ENCODE data around the gene EFCAB7.

The EFCAB7 gene

GRCh38 chr1:63522891-63523728, at the start of gene EFCAB7, which contains the start of gene ITGB3BP:
EFCAB7 (plus strand) TSS chr1:63523525; CDS start chr1:63525573, 2,048 bp downstream.
ITGB3BP (minus strand) TSS chr1:63523225; CDS start chr1:63523133, 92 bp downstream.
- peak; percentile 64 for DNase-seq (ENCODE audit: low read depth)

- DNase-seq (ENCODE audit: low read depth), result no peak
Measured at GRCh38 chr1:63475761-63476160, 47.6 kb upstream of the EFCAB7 start.

- no peak for DNase-seq (ENCODE audit: low read depth)
Measured at GRCh38 chr1:63480057-63480456, 43.3 kb upstream of the EFCAB7 start.

GRCh38 chr1:63486629-63487028, 36.7 kb upstream of the EFCAB7 start:
- no peak for DNase-seq (ENCODE audit: low read depth)

DNA sequence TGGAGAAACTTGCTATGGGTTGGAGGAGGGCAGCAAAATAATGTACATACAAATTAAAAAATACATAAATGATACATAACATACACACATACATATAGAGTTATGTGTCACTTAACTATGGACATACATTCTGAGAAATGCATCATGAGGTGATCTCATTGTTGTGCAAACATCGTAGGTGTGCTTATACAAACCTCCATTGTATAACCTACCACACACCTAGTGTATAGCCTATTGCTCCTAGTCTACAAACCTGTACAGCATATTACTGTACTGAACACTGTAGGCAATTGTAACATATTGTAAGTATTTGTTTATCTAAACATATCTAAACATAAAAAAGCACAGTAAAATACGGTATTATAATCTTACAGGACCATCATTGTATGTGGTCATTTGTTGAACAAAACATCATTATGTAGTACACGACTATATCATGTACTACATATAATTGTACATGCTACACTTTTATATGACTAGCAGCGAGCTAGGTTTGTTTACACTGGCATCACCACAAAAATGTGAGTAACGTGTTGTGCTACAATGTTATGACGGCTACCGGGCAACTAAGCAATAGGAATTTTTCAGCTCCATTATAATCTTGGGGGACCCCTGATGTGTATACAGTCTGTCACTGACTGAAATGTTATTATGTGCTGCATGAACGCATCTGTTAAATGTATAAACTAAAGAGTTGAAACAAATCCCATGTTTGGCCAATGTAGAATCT, 35.8 kb upstream of the EFCAB7 start:
- no peak for DNase-seq (ENCODE audit: low read depth)

DNA sequence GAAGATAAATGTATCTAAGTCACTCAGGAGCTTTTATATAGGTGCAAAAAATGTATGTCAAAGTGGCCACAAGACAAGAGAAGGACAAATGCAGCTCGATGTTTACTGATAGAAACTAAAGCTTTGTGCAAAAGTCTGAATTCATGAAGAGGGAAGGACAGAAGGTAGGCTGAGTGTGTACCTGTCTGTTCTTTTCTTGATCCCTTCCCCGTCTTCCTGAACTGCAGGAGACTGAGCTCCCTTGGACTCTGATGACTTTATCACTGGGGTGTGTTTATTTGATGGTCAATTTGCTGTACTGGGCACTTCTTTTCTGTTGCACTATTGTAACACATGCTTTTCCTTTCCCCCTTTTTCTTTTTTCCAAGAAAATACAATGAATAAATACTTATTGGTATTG, 25.7 kb upstream of the EFCAB7 start:
- no peak for DNase-seq (ENCODE audit: low read depth)

DNA sequence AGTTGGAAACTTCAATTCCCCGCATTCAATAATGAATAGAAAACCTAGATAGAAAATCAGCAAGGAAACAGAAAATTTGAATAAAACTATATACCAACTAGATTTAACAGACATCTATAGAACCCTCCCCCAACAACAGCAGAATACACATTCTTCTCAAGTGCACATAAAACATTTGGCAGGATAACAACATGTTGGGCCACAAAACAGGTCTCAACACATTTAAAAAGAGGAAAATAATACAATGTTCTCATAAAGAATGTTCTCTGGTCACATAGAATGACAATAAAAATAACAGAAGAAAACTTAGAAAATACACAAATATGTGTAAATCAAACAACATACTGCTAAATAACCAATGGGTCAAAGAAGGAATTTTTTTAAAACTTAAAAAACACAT, 25.2 kb upstream of the EFCAB7 start:
- DNase-seq (ENCODE audit: low read depth), result no peak

- no peak for DNase-seq (ENCODE audit: low read depth)
Measured at GRCh38 chr1:63501256-63501655, 22.1 kb upstream of the EFCAB7 start.

DNA sequence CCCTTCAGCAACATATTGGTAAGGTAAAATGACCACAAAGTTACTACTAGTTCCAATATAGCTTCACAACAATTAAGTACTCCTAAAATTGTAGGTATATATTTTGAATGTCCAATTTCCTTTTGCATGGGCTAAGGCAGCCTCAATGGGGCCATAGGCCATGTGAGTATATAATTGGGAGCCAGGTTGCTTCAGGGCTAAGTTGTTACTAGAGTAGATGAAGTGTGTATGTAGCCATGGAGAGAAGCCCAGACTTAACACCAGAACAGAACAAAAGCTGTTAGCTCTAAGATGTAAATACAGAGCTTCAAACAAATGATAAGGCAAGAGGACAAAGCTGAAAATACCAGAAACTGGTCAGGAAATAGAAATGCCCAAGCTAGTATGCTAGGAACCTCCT, 16.5 kb upstream of the EFCAB7 start:
- DNase-seq (ENCODE audit: low read depth), result no peak

DNA sequence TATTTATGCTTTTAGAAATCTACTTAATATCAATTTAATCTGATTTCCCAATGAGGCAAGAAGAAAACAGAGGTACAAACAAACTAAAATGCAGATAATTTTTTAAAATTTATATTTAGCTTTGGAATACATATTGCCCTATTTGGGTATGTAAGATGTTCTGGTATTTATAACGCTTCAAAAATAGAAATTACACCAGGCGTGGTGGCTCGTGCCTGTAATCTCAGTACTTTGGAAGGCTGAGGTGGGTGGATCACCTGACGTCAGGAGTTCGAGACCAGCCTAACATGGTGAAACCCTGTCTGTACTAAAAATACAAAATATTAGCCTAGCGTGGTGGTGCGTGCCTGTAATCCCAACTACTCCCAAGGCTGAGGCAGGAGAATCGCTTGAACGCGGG, 13.6 kb upstream of the EFCAB7 start:
- DNase-seq (ENCODE audit: low read depth), result no peak

- no peak for DNase-seq (ENCODE audit: low read depth)
Measured at GRCh38 chr1:63512584-63512983, 10.7 kb upstream of the EFCAB7 start.

DNA sequence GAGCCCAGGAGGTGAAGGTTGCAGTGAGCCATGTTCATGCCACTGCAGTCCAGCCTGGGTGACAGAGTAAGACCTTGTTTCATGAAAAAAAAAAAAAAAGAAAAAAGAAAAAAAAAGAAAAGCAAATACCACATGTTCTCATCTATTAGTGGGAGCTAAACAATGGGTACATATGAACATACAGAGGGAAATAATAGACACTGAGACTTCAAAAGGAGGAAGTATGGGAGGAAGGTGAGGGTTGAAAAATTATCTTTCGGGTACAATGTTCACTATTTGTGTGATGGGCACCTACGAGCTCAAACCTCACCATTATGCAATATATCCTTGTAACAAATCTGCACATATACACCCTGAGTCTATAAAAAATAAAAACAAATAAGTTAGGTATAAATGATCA, 6.7 kb upstream of the EFCAB7 start:
- DNase-seq (ENCODE audit: low read depth), result no peak

- DNase-seq (ENCODE audit: low read depth), result no peak
Measured at GRCh38 chr1:63523738-63524137, 413 bp downstream of the EFCAB7 start.

GRCh38 chr1:63524201-63524600, 876 bp downstream of the EFCAB7 start:
- no peak for DNase-seq (ENCODE audit: low read depth)

GRCh38 chr1:63532727-63533126, 9.4 kb downstream of the EFCAB7 start:
- no peak for DNase-seq (ENCODE audit: low read depth)

DNA sequence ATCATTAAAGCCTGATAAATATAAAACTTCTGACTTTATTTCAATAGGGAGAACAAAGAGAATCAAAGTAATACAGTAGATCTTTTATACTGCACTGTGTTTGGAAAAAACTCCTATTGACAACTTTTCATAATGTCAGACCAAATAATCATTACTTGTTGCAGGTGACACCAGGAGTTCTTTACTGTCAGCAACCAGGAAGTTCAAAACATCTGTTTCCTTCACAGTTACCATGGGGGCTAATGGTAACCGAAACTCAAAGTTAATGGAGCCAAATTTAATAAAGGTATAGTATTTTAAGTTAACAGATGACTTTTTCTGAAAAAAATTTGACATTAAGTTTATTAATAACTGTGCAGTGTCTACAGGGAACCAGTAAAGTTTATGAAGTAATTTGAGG, 10.6 kb downstream of the EFCAB7 start:
- DNase-seq (ENCODE audit: low read depth), result no peak

GRCh38 chr1:63534406-63534805, 11.1 kb downstream of the EFCAB7 start:
- no peak for DNase-seq (ENCODE audit: low read depth)

- DNase-seq (ENCODE audit: low read depth), result no peak
Measured at GRCh38 chr1:63537006-63537405, 13.7 kb downstream of the EFCAB7 start.

DNA sequence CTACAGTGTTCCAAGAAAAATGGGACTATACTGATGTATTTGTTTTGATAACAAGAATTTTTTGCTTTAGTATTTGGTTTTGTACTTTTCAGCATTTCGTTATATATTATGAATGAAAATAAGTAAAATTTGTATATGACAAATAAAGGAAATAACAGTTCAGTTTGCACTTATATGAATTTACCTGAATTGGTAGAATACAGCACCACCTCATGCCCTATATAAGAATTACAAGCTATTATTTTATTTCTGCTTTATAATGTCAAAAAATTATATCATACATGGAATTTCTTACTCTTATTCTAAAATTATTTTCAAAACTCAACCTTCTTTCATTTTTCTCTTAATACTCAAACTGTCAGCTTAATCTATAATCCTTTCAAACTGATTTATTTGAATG, 14.6 kb downstream of the EFCAB7 start:
- no peak for DNase-seq (ENCODE audit: low read depth)

DNA sequence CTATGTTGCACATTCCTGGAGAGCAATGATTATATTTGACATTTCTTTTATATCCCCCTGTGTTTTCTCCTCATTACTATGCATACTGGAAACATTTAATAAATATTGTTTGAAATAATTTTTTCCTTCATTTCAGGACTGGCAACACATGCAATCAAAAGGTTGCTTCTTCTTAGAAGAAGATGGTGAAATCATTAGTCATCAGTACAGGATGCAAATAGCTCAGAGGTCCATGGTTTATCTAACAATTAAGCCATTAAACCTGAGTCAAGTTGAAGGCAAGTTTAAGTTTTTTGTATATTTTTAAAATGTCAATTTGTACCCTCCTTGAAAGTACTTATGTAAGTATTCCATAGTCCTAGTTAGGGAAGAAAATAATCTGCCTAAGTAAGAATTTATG, 22.5 kb downstream of the EFCAB7 start:
- no peak for DNase-seq (ENCODE audit: low read depth)

DNA sequence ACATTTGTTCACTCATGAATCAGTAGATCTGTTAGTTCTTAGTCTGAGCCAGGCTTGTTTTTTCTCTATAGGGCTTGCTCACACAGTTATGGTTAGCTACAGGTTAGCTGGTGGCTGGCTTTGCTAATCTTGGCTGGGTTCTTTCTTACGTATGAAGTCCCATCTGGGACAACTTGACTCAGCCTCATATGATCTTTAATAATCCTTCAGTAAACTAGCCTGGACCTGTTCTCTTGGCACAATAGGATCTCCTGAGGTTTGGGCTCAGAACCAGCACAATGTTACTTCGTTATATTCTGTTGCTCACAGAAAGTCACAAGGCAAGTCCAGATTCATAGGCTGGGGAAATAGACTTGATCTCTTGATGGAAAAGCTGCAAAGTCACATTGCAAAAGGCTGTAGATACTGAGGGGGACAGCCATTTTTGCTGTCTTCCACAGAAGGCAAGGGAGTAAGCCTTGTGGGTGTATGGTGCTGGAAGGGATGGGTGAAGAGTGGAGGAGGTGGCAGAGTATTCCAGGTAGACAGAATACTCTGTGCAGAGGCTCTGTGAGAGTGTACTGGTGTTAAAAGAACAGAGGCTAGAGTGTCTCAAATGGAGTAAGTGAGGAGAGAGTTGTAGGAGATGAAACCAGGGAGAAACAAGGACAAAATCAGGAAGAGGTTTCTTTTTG, 24.4 kb downstream of the EFCAB7 start:
- DNase-seq (ENCODE audit: low read depth), result no peak

GRCh38 chr1:63548303-63548702, 25.0 kb downstream of the EFCAB7 start:
- no peak for DNase-seq (ENCODE audit: low read depth)

- no peak for DNase-seq (ENCODE audit: low read depth)
Measured at GRCh38 chr1:63548877-63549276, 25.6 kb downstream of the EFCAB7 start.
